Gastroesophageal sphincter (tissue), 3 donors: Measurements from ENCODE around the gene GPR52.

Experiments
- CTCF ChIP-seq, 4 experiments: fragments of 200-600 bp in 2 of 4; fragments of 450-650 bp in 2 of 4; sonication (generic) in 1 of 4; IDR thresholded peaks; one replicate each; pipeline ENCODE4 v1.5.1; 2017 to 2019; ENCODE audit warnings: antibody characterized with exemption in 4 of 4, mild to moderate bottlenecking in 2 of 4, moderate library complexity in 2 of 4
- POLR2A ChIP-seq, 2 donors: fragments of 450-650 bp; IDR thresholded peaks; one replicate each; pipeline ENCODE4 v1.6.1; 2017; ENCODE audit warnings: antibody characterized with exemption in 2 of 2, mild to moderate bottlenecking in 2 of 2, moderate library complexity in 1 of 2

GRCh38 chr1:174445351-174445750, 2.4 kb upstream of the GPR52 start:
- TF ChIP-seq CTCF (IDR thresholded peaks at IDR 0.05): no peak
- no peak for TF ChIP-seq POLR2A (IDR thresholded peaks at IDR 0.05)
